Breast epithelium (tissue), 4 donors: ENCODE results near the gene CRK. TPM values are rescaled to one million over a fixed set of nuclear protein-coding genes. Genes with fewer than 3 reads are reported as not detected.
"Not testable (repeated sequence)": the region's sequence is repeated elsewhere in the genome, so short reads cannot be mapped to it uniquely, and the experiment has no call there.

Experiments used
- DNase-seq, 2 donors: peaks; one replicate each; pipeline ENCODE4 v3.0.0-alpha.2; 2019; ENCODE audit warnings: low spot score in 2 of 2
- H3K27ac ChIP-seq, 2 donors: fragments of 200-600 bp; sonication (generic) in 1 of 2; one replicate each; pipeline ENCODE4 v1.5.1; 2016 to 2019; ENCODE audit warnings: mild to moderate bottlenecking in 1 of 2
- H3K27me3 ChIP-seq, 2 donors: fragments of 200-600 bp; sonication (generic) in 1 of 2; one replicate each; pipeline versions ENCODE4 v1.5.1 to v1.6.0; 2017 to 2019; ENCODE audit warnings: control low read depth in 1 of 2, mild to moderate bottlenecking in 1 of 2
- H3K36me3 ChIP-seq: fragments of 200-600 bp; one replicate; pipeline ENCODE4 v1.5.1; 2019
- H3K4me1 ChIP-seq, 2 donors: fragments of 200-600 bp; sonication (generic); one replicate each; pipeline ENCODE4 v1.5.1; 2016 to 2019; ENCODE audit warnings: control low read depth in 1 of 2
- H3K4me3 ChIP-seq, 3 donors: fragments of 200-600 bp; sonication (generic); 1 replicate in 2 of 3; 2 replicates in 1 of 3; pipeline ENCODE4 v1.5.1; 2016 to 2019; ENCODE audit warnings: mild to moderate bottlenecking in 3 of 3, moderate library complexity in 2 of 3
- H3K9me3 ChIP-seq, 2 donors: fragments of 200-600 bp; sonication (generic) in 1 of 2; one replicate each; pipeline ENCODE4 v1.5.1; 2016 to 2019; ENCODE audit warnings: control low read depth in 1 of 2
- POLR2A ChIP-seq: fragments of 450-650 bp; IDR thresholded peaks from one replicate; pipeline ENCODE4 v1.6.1; 2016; ENCODE audit warnings: antibody characterized with exemption, mild to moderate bottlenecking, moderate library complexity
- POLR2AphosphoS5 ChIP-seq, 3 donors: sonication (generic); formaldehyde crosslinking; IDR thresholded peaks; one replicate each; pipeline ENCODE4 v1.6.1; 2017; ENCODE audit warnings: antibody characterized with exemption in 3 of 3
- intact Hi-C: fragments of 100-400 bp; cut with DNase I; formaldehyde crosslinking; loops from one replicate; pipeline ENCODE4 v1.15.1; 2023; ENCODE audit warnings: low total_unique reads
- total RNA-seq, 3 donors: library from RNA; depleted of rRNA; stranded (reverse); fragments of >200 nt; gene quantifications; one replicate each; pipeline ENCODE4 v1.1.0, GENCODE V29; 2016
- TF ChIP-seq, protein P1 (sequence below), 3 donors: fragments of 450-650 bp; IDR thresholded peaks; one replicate each; pipeline ENCODE4 v1.5.1; 2016 to 2017; ENCODE audit warnings: antibody characterized with exemption in 3 of 3, mild to moderate bottlenecking in 3 of 3, moderate library complexity in 3 of 3

CRK gene
- total RNA-seq, 3 donors from 2014 or later, result 73.7 to 84.5 (median 76.8) TPM

DNA sequence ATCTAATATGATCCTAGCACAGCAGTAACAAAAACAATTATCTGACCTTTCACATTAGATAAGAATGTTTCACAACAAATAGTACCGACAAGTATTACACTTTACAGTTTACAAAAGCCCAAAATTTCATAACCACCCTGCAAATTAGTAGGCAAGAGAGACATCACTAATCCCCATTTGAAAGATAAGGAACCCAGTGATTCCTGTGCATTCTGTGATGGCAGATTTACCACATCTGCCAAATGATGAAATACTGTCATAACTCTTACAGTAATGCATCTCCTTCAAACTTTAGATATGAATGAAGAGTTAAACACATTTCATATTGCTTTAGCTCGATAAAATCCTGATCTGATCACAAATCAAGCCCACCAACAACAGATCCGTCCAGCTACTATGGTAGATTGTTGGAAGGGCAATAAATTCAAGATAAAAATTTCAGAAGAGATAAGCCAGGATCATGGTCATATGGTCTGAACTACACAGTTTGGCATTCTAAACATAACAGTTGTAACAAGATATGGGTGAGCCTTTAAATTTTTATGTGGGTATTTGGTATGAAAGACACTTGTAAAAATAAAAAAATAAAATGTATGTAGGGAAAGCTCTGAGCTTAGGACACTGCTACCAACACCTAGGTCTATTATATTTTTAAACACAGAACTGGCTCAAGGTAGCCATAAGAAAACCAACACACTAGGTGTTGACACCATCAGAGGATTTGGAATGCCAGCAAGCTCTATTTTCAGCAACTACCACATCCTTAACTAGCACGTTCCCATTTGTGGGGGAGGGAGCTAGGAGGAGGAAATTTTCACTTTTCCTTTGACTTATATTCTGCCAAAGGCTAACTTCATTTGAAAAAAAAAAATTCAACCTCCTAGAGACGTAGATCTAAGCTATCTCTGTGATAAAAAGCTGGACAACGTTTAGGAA, 65.3 kb downstream of the CRK start:
- intact Hi-C loops, result no loop called here
- DNase-seq, result no peak
- peak overlapping the region in 1 of 3 donors; percentile 4 for H3K4me3 ChIP-seq
- H3K9me3 ChIP-seq, result no peaks in the 10 kb centered on the region
- no peaks in the 10 kb centered on the region for H3K36me3 ChIP-seq
- no peaks in the 10 kb centered on the region for H3K27me3 ChIP-seq
- peak overlapping the region in 1 of 2 donors; percentile 56 for H3K27ac ChIP-seq
- peaks cover 0 to 30% of the 10 kb centered on the region in 2 donors for H3K4me1 ChIP-seq
- TF ChIP-seq, protein P1, sequence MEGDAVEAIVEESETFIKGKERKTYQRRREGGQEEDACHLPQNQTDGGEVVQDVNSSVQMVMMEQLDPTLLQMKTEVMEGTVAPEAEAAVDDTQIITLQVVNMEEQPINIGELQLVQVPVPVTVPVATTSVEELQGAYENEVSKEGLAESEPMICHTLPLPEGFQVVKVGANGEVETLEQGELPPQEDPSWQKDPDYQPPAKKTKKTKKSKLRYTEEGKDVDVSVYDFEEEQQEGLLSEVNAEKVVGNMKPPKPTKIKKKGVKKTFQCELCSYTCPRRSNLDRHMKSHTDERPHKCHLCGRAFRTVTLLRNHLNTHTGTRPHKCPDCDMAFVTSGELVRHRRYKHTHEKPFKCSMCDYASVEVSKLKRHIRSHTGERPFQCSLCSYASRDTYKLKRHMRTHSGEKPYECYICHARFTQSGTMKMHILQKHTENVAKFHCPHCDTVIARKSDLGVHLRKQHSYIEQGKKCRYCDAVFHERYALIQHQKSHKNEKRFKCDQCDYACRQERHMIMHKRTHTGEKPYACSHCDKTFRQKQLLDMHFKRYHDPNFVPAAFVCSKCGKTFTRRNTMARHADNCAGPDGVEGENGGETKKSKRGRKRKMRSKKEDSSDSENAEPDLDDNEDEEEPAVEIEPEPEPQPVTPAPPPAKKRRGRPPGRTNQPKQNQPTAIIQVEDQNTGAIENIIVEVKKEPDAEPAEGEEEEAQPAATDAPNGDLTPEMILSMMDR (IDR thresholded peaks at IDR 0.05), result no peak
- TF ChIP-seq POLR2A (no peak), POLR2AphosphoS5 (IDR thresholded peaks at IDR 0.05) (no peak)

DNA sequence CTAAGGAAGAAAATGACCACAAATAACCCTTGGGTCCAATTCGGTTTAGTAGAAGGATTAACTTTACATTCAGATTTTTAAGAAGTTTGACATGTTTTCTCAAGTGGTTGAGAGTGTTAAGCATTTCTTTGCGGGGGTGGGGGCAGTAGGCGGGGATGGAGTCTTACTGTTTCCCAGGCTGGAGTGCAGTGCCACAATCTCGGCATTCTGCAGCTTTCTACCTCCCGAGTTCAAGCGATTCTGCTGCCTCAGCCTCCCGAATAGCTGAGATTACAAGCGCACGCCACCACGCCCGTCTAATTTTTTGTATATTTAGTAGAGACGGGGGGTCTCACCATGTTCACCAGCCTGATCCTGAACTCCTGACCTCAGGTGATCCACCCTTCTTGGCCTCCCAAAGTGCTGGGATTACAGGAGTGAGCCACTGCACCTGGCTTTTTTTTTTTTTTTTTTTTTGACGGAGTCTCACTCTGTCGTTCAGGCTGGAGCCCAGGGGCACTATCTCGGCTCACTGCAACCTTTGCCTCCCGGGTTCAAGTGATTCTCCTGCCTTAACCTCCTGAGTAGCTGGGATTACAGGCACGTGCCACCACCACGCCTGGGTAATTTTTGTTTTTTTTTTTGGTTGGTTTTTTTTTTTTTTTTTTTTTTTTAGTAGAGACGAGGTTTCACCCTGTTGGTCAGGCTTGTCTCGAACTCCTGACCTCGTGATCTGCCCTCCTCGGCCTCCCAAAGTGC, 68.4 kb downstream of the CRK start:
- intact Hi-C loops, H3K4me3 ChIP-seq, H3K27me3 ChIP-seq, DNase-seq, H3K36me3 ChIP-seq, H3K9me3 ChIP-seq: not testable (repeated sequence)
- Histone ChIP-seq H3K4me1 (peaks cover 0 to 23% of the 10 kb centered on the region in 2 donors), H3K27ac (peak overlapping the region; percentile 28 to 54)

DNA sequence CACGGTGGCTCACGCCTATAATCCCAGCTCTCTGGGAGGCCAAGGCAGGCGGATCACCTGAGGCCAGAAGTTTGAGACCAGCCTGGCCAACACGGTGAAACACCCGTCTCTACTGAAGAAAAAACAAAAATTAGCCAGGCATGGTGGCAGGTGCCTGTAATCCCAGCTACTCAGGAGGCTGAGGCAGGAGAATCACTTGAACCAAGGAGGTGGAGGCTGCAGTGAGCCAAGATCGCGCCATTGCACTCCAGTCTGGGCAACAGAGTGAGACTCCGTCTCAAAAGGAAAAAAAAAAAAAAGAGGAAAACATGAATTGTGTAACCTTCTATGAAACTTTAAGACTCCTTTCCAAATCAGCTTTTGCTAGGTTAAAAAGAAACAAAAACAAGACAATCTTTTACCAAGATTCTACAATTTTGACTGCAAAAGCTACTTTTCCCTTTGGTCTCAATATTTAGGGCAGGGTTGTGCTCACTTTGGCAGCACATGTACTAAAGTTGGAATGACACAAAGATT, 69.3 kb downstream of the CRK start:
- DNase-seq, intact Hi-C loops, H3K9me3 ChIP-seq, H3K4me3 ChIP-seq, H3K27me3 ChIP-seq, H3K36me3 ChIP-seq: not testable (repeated sequence)
- Histone ChIP-seq H3K27ac (peak overlapping the region; percentile 36 to 54), H3K4me1 (peaks cover 0 to 23% of the 10 kb centered on the region in 2 donors)

DNA sequence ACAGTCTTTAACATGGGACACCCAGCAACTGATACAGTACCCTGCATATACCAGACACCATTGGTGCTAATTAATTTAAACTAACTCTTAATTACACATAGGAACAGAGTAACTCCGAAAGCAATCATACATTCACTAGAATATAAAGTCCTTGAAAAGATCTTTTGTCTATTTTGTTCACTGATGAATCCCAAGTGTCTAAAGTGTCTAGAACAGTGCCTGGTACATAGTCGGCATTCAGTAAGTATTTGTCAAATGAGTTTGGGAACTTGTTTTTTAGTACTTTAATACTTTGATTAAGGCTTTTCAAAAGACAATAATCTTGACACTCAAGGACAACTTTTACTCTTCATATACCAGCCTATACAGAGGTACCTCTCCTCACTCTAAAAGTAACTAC, 69.8 kb downstream of the CRK start:
- DNase-seq, result no peak
- Histone ChIP-seq H3K9me3 (no peaks in the 10 kb centered on the region), H3K27me3 (no peaks in the 10 kb centered on the region), H3K4me1 (peaks cover 0 to 22% of the 10 kb centered on the region in 2 donors), H3K4me3 (no peak overlapping the region), H3K27ac (peak overlapping the region; percentile 36 to 54), H3K36me3 (no peaks in the 10 kb centered on the region)
- no peak for TF ChIP-seq POLR2AphosphoS5 (IDR thresholded peaks at IDR 0.05)
- TF ChIP-seq, protein P1 (IDR thresholded peaks at IDR 0.05), result no peak
- no peak for TF ChIP-seq POLR2A
- intact Hi-C loops, result no loop called here

DNA sequence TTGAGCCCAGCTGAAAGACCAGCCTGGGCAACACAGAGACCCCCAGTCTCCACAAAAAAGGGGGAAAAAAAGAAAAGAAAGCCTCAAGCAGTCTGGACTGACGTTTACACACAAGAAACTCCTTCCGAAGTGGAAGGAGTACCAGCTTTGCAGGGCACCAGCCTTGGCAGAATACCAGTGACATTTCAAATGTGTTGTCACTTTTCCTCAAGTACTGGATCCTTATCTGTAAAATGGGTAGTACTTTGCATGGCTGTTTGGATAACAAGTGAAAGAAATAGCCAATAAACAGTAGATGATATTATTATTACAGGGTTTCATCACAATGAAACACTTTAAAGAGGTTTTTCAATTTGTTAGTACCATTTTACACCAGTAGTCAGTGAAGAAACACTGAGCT, 70.2 kb downstream of the CRK start:
- Histone ChIP-seq H3K4me1 (peaks cover 0 to 21% of the 10 kb centered on the region in 2 donors), H3K36me3 (no peaks in the 10 kb centered on the region), H3K4me3 (no peak overlapping the region), H3K9me3 (no peaks in the 10 kb centered on the region), H3K27ac (peak overlapping the region in 1 of 2 donors; percentile 54), H3K27me3 (no peaks in the 10 kb centered on the region)
- DNase-seq, result no peak
- intact Hi-C loops, result no loop called here
- TF ChIP-seq, protein P1 (IDR thresholded peaks at IDR 0.05), result no peak
- no peak for TF ChIP-seq POLR2AphosphoS5 (IDR thresholded peaks at IDR 0.05)
- TF ChIP-seq POLR2A, result no peak
